SHP77 treated with DMSO at 0.1 percent for 48 hours (cell line): ENCODE data around the gene GFI1B.
"Not testable (repeated sequence)": the region's sequence is repeated elsewhere in the genome, so short reads cannot be mapped to it uniquely, and the experiment has no call there.

Experiments
- DNase-seq: peaks from one replicate; lab custom pipeline; 2025; lab: John Stamatoyannopoulos, UW

The GFI1B gene

DNA sequence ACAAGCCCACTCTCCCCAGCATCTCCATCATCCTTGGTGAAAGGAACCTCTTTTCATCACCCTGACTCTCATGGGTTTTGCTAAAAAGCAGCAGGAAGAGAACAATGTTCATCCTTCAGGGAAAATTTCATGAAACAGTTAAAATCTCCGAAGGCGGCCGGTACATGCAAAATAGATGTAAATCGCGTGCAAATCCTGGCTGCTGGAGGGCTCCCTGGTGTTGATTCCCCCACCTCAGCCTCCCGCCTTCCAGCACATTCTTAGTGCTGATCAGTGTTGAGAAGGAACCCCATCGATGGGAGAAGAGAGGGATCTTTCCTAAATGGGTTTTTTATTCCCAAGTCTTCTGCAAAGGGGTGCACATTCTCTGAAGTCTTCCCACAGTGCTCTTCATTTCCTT, 8.7 kb upstream of the GFI1B start:
- DNase-seq: no peak

- DNase-seq: no peak
Observed at GRCh38 chr9:132970324-132971062, 8.0 kb upstream of the GFI1B start.

- no peak for DNase-seq
Observed at GRCh38 chr9:132973166-132973565, 5.3 kb upstream of the GFI1B start.

DNA sequence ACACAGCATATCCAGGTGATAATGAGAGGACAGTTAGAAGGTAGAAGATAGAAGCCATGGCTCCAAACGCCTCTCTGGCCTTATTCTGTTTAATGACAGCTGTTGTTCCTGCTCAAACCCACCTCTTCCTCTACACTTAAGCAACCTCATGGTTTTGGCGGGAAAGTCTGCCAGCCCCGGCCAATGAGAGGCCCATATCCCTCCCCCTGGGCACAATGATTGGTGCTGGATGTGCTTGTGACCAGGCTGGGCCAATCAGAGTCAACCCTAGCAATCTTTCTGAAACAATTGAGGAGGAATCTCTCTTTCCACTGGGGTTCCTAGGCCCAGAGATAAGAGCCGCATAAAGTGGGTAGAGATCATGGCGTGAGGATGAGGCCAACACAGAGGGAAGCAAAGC, 4.8 kb upstream of the GFI1B start:
- DNase-seq: no peak

GRCh38 chr9:132975961-132976360, 2.5 kb upstream of the GFI1B start:
- DNase-seq: no peak

- DNase-seq: no peak
Observed at GRCh38 chr9:132976571-132976970, 1.9 kb upstream of the GFI1B start.

GRCh38 chr9:132978112-132978450, 413 bp upstream of the GFI1B start:
- no peak for DNase-seq

DNA sequence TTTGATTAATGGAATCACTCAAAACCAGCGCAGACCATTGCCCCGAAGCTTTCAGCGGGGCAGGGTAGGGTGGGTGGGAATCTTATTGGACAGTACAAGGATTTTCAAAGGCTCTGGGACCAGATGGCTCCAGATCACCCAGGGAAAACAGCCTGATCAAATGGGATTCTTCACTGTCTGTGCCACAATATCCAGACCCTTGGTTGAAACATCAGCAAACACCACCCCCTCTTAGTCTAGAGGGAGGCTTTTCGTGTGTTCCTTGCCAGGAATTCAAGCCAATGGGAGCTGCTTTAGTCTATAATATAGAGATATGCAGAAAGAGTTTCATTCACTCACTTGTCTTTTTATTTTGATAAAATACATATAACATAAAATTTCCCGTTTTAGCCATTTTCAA, 1.7 kb downstream of the GFI1B start:
- DNase-seq: no peak

DNA sequence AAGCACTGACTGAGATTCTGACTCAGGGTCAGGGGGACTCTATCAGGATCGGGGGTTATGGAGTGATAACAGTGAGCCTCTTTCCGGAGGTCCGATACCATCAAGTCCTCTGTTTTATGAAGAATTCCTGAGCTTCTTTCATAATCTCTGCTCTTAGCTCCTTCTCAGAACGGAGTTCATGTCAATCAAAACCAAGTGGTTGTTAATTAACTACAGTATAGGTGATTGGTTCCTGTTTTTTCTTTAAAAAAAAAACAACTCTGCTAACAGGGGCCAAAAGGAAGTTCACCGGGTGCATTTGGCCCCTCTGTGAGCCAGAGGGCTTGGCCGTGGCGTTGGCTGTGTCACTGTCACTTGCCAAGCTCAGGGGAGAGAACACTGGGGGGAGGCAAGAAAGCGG, 4.0 kb downstream of the GFI1B start:
- no peak for DNase-seq

DNA sequence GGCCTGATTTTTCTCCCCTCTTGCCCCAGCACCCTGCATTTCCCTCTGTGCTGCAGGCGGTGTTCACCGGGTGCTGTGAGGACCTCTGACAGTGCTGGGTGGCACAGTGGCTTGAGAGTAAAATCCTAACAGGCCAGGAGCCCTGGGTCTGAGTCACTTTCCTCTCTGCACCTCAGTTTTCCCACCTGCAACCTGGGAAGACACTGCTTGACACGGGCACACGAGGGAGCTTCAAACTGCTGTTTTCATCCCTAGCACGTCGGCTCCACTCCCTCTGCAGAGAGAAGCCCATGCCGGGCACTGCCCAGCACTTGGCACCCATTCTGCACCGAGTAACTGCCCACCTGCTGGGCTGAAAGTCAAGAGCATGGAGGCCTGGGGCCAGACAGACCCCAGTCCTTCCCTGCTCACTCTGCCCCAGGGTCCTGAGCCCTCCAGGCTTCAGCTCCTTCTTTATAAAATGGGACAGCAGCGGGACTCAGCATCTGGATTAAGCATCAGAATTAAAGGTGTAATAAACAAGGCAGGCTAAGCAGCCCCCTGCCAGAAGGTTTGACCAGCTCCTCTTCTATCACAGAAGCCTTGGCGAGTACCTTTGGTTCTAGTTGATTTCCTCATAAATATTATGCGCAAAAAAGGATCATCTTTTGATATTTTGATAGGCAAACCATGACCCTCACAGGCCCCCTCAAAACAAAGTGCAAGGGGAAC, 5.2 kb downstream of the GFI1B start:
- DNase-seq: no peak

DNA sequence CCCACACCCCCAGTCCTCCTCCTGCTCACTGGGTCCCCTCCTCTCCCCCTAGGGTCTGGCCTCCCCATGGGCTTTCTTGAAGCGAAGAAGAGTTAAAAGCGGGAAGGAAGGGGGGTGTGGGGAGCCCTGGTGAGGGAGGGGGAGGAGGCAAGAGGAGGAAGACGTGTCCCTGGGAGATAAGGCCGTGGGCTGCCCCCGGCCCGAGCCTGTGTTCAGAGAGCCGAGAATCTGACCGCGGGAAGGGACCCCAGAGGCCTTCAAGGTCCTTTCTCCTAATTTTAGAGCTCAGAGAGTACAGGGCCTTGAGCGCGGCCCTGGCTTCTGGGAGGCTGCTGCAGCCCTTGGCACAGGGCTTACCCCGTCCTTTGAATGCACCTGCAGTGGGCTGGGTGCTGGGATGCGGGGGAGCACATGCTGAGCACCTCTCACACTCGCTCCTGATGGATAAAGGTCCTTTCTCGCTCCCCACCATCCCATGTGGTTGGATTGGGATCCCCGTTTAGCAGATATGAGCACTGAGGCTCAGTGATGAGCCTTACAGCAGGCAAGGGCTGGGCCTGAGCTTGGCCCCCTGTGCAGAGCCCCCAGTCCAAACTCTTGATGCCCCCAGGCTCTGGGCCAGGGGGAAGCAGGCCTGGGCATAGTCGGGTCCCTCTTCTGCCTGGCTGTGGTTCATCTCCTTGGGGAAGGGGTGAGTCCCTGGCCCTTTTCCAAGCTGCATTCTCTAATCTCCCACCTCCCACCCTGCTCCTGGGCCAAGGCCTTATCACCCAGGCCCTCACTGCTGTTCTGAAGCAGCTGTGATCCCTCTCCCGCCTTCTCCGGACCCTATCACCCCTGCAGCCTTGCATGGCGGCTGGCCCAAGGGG, 5.9 kb downstream of the GFI1B start:
- no peak for DNase-seq

GRCh38 chr9:132985071-132985350, 6.5 kb downstream of the GFI1B start:
- DNase-seq: no peak

- DNase-seq: no peak
Observed at GRCh38 chr9:132985489-132985888, 7.0 kb downstream of the GFI1B start.

- no peak for DNase-seq
Observed at GRCh38 chr9:132986114-132986513, 7.6 kb downstream of the GFI1B start.

GRCh38 chr9:132986640-132987620, 8.4 kb downstream of the GFI1B start:
- DNase-seq: no peak

DNA sequence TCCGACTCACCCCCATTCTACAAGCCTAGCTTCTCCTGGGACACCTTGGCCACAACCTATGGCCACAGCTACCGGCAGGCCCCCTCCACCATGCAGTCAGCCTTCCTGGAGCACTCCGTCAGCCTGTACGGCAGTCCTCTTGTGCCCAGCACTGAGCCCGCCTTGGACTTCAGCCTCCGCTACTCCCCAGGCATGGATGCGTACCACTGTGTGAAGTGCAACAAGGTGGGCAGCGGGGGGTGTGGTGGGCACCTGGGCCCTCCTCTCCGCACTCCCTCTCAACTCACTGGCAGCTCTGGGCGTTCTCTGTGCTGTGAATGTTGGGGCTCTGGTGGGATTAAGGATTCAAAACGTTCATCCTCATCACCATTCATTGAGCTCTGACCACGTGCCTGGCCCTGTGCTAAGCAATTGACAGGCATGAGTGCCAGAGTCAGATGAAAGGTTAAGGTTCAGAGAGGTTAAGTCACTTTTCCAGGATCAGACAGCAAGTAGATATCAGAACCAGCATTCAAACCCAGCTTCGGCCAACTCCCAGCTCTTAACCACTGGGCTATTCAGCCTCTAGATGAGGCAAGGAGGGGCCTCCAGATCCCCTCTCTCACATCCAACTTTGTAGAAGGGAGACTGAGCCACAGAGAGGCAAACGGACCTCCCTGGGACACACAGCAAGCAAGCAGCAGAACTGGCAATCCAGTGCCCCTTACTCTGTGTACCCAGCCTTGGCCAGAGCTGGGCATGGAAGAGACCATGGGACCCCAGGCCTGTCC, 9.9 kb downstream of the GFI1B start:
- DNase-seq: no peak

GRCh38 chr9:132989014-132989310, 10.5 kb downstream of the GFI1B start:
- DNase-seq: no peak

DNA sequence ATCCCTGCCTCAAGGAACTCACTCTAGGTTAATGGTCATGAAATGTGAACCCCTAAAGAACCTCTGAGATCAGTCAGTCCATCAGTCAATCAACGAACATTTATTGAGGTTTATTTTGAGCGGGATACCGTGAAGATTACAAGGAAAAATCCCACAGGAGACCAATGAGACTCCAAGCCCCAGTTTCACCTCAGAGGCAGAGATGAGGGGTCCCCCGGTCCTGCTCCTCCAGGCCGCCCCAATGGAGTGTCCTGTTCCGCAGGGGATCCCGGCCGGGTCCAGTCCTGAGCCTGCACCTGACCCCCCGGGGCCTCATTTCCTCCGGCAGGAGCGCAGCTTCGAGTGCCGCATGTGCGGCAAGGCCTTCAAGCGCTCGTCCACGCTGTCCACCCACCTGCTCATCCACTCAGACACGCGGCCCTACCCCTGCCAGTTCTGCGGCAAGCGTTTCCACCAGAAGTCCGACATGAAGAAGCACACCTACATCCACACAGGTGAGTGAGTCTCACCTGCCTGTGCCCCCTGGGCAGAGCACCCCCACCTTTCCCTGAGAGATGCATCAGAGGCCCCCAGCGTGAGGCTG, 11.0 kb downstream of the GFI1B start:
- DNase-seq: no peak

DNA sequence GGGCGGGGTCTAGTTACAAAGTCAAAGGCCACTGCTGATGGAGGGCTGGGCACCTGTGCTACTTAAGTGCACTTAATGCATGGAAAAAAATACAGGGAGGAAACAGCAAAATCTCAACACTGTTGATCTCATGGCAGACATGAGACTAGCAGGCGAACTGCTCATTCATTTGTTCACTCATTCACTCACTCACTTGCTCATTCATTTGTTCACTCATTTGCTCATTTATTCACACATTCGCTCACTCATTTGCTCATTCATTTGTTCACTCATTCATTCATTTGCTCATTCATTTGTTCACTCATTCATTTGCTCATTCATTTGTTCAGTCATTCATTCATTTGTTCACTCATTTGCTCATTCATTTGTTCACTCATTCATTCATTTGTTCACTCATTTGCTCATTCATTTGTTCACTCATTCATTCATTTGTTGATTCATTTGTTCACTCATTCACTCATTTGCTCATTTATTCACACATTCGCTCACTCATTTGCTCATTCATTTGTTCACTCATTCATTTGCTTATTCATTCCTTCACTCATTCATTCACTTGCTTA, 11.6 kb downstream of the GFI1B start:
- not testable (repeated sequence) for DNase-seq

DNA sequence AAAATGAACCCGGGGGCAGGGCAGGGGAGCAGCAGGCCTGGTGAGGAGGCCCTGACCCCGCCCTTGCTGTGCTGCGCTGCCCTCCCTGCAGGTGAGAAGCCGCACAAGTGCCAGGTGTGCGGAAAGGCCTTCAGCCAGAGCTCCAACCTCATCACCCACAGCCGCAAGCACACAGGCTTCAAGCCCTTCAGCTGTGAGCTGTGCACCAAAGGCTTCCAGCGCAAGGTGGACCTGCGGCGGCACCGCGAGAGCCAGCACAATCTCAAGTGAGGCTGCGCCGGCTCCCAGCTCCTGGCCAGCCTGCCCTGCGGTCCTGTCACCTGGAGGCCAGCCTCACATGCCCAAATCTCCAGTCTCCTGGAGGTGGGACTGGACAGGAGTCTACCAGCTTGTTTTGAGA, 12.3 kb downstream of the GFI1B start:
- no peak for DNase-seq
